ENCODE results near the gene CLIP4.

DNA sequence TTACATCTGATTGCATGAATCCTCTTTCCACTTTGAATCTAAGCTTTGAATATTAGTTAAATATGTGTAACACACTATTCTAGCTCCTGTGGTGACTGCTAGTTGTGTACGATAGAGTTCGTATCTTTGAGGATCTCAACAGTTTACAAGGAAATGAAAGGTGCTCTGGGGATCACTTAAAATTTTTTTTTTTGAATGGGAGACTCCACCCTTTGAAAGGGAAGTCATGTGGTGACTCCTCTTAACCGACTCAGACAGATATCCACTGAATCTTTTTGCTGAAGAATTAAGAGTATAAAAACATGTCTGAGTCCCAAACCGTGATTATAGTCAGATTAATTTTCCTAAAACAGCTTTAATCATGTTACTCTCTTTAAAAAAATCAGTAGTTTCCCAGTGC, 4.0 kb downstream of the CLIP4 start:
- TF ChIP-seq EP300 (IDR thresholded peaks at IDR 0.05; ENCODE audit: low read depth) = no peak
- TF ChIP-seq, protein P1, sequence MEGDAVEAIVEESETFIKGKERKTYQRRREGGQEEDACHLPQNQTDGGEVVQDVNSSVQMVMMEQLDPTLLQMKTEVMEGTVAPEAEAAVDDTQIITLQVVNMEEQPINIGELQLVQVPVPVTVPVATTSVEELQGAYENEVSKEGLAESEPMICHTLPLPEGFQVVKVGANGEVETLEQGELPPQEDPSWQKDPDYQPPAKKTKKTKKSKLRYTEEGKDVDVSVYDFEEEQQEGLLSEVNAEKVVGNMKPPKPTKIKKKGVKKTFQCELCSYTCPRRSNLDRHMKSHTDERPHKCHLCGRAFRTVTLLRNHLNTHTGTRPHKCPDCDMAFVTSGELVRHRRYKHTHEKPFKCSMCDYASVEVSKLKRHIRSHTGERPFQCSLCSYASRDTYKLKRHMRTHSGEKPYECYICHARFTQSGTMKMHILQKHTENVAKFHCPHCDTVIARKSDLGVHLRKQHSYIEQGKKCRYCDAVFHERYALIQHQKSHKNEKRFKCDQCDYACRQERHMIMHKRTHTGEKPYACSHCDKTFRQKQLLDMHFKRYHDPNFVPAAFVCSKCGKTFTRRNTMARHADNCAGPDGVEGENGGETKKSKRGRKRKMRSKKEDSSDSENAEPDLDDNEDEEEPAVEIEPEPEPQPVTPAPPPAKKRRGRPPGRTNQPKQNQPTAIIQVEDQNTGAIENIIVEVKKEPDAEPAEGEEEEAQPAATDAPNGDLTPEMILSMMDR (IDR thresholded peaks at IDR 0.05) = no peak

Measured in transverse colon (tissue), 3 donors.